HG03060 (cell line): ENCODE results near the gene IP6K1.
"Not testable (repeated sequence)": the region's sequence is repeated elsewhere in the genome, so short reads cannot be mapped to it uniquely, and the experiment has no call there.

Source experiments
- ATAC-seq: cut with Tn5 transposase; IDR thresholded peaks from one replicate; pipeline ENCODE4 v1.9.1; 2021; ENCODE audit warnings: low read depth, moderate number of reproducible peaks; ENCODE audit not compliant: unreplicated experiment

The IP6K1 gene

DNA sequence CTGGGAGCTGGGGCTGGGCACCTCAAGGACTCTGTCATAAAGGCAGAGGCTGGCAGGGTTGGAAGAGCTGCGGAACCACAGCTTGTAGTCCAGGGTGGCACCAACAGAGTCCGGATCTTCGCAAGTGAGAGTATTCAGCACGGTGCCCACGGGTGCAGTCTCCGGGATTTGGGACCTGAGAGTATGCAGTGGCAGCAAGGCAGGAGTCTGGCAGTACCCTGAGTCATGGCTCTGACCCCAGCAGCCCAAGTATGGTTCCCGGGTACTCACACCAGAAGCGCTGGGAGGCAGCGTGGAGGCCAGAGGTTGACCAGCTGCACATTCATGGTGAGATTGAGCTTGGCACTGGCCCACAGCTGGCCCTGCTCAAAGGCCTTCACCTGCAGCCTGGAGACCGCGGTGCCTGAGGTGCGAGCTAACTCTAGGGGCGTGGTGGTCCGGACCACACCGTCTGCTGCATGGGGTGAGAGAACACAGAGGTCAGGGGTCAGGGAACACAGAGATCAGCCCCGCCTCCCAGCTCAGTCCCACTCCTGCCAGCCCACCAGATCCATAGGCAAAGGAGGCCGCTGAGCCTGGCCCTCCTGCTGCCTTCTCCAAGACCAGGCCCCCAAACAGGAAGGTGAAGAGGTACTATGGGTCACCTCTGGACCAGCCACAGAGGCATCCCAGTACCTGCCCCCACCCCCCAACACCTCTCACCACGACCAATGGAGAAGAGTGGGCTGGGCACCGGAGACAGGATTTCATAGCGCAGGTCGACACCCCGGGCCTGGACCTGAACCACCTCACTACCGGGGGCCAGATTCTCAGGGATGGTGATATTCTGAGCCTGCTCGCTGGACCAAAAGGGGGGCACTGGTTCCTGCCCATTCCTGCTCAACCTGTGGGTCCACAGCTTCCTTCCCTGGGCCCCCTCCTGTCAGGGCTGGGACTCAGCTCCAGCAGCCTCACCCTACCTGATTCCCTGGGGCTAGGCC lies 8.9 kb upstream of the IP6K1 start:
- no peak for ATAC-seq

DNA sequence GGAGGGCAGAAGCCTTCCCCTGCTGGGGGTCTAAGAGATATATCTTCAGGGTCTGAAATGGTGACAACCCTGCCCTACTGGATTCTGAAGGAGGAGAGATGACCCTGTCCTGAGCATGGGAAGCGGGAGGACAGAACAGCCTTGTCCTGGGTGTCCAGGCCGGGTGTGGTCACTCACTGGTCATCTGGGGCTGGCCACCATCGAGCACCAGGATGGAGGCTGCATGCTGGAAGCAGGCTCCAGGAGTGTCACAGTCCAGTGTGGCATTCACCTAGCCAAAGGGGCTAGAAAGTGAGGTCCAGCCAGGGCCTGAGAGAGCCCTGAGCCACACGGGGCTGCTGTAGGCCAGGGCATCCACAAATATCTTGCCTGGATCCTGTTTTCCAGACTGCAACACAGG lies 8.1 kb upstream of the IP6K1 start:
- no peak for ATAC-seq

DNA sequence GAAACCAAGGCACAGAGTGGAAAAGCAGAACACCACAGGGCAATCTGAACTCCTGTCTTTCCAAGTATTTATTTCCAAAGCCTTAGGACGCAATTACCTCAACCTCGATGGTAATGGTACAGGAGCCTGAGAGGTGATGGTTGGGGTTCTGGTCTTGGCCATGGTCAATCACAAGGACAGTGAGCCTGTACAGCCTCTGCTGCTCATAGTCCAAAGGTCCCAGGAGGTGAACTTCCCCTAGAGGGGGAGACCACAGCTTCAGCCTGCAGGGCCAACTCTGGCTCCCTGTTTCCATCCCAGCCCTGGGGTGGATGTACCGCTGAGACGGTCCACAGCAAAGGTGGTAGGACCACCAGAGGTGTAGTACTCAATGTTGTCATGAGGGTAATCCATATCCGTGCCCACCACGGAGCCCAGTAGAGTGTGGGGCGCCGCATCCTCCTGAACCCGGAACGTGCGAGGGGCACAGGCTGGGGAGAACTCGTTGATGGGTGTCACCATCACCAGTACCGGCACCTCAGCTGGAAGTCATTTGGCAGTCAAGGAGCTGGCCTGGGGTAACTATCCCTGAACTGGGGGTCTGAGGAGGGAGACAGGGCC lies 7.2 kb upstream of the IP6K1 start:
- no peak for ATAC-seq

DNA sequence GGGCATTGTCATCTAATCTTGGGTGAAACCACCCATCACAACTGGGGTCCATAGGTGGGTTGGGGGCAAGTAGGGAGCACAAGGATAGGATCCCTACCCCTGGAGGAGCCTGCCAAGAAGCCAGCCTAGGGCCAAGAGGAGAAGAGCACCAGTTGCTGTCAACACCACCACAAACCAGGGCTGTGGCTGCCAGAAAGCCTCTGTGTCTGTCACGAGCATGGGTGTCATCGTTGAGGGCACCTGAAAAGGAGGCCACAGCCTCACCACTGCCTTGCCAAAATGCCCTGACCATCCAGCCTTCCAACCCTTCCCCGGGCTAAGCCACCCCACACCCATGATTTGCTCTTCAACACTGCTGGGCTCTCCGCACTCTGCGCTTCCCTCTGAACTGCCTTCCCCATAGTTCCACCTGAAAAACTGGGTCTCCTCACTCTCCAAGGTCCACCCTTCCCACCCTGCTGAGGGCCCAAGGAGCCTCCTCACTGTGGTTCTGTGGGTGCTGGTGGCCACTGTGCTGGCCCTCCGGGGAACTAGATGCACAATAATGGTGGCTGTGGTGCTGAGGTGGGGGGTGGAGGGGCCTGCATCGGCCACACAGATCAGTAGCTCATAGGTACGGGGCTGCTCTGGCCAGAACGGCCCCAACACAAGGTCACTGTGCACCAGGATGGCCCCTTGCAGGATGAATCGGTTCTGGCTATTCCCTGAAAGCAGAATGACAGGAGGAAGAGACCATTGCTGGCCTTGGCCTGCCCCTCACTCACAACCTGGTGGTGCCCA lies 6.2 kb upstream of the IP6K1 start:
- ATAC-seq, result no peak

DNA sequence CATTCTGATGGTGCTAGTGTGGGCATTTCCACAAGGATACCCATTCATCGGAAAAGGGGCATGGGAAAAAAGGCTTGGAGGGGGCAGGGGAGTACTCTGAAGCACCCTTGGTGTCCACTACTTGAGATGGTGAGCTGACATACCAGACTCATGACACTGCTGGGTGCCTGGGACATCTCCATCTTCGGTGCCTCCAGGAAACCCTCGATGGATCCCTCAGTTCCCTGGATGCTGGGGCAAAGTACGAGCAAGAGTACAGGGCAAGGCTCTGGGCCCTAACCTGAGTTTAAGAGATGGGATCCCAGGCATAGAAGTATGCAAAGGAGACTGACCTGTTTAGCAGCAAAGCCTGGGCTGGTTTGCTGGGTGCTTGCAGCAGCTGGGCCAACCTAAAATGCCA lies 5.2 kb upstream of the IP6K1 start:
- no peak for ATAC-seq

DNA sequence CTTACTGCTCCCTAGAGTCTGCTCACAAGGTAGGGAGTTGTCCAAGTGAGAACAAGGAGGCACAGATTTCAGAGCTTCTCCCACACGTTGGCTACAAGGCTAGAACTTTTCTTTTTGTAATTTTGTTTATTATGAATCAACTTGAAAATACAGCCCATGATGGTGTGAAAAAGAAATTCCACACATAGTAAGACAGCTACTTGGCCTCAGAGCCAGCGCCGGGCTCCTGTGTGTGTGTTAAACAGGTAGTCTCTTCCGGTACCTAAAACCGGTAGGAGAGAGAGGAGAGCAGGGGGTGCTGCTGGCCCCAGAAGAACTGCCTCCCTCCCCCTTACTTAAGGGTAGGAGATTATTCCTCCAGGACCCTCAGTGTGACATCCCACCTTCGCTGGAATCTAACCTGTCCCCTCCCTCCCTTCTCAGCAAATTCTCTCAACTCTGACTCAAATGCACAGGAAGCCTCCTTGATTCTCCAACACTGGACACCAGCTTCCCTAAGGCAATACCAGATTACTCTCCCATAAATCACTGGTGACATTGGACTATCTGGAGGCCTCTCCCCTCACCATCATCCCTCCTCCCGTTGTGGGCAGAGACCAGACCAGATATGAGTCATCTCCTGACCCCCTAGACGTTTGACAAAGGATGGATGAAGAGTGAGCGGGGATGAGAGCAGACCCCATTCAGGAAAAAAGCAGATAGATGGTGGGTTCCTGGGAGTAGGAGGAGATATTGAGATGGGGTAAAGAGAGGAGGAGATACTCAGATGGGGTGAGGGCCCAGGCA lies 4.5 kb upstream of the IP6K1 start:
- ATAC-seq, result no peak

DNA sequence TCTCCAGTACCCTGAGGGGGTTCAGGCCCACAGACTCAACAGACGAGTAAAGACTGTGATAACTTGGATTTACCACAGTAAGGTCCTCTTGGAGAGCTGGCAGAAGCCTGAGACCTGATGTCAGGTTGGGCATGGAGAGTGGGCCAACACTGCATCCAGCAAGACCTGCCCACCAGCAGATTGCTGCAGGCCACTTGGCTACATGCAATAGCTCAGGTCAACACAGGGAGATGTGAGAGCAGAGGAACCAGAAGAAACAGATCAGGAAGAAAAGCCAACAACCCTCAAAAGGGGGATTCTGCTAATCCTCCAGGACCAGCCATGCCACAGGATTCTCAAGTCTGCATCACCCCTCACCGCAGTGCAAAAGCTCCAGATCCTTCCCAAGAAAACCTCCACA lies 1.7 kb upstream of the IP6K1 start:
- ATAC-seq, result no peak

DNA sequence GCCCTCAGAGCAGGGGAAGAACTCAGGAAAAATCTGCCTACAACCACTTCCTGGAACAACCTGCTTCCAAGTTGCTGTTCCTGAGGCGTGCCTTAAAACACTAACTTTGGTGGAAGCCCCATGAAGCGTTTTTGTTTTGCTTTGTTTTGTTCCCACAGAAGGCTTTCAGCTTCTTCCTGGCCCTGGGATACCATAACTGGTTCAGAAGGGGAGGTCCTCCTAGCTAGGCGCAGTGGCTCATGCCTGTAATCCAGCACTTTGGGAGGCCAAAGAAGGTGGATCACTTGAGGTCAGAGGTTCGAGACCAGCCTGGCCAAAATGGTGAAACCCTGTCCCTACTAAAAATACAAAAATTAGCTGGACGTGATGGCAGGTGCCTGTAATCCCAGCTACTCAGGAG lies 1.2 kb upstream of the IP6K1 start:
- no peak for ATAC-seq

DNA sequence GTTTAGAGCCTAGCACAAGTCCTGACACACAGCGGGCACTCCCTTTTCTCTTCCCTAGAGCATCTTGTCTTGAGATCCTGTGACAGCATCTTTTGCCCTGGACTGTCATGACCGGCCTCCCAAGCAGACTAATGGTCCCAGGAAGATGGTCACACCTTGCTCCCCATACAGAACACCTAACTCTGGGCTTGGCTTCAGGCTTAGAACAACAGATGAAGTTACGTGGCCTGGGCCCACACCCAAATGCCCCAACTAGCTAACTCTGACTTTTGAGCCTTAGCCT lies 781 bp upstream of the IP6K1 start:
- no peak for ATAC-seq

DNA sequence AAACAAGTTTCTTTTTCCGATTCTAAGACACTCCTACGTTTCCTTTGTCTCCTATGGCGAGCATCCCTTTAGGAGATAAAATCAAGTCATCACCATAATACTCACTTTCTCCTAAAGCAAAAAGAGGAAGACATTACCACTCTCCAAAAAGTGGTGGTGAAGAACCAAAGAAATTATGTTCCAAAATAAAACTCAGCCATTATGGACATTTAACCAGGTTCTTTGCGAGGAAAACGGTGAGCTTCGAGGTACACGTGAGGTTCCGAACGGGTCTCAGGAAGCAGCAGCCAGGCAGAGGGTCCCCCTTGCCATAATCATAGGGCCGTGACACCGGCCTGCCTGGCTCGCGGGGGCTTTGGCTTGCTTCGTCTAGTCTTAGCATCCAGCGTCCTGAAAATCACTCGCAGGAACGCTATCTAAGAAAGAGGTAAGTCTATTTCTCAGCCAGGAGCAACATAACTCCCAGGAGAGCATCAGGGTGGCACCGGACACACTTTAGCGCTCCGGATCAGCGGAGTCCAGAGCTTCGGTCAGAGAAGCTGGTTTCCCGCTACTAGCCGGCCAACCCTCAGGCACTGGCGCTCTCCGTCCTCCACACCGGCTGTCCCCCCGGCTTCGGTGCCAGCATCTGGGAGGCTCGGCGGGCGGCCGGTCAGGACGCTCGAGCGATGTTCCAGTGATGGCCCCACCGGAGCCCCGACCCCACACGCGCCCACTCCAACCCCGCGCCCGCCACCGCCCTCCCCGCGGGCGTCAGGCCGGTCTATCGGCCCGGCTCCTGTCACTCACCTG lies 581 bp downstream of the IP6K1 start:
- ATAC-seq, result peak; percentile 8

DNA sequence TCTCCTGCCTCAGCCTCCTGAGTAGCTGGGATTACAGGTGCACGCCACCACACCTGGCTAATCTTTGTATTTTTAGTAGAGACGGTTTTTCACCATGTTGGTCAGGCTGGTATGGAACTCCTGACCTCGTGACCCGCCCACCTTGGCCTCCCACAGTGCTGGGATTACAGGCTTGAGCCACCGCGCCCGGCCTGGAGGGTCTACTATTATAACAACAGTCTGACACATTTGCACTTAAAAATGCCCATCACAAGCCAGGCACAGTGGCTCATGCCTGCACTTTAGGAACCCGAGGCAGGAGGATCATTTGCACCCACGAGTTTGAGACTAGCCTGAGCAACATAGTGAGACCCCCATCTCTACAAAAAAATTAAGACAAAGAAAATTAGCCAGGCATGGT lies 4.1 kb downstream of the IP6K1 start:
- ATAC-seq, result not testable (repeated sequence)

DNA sequence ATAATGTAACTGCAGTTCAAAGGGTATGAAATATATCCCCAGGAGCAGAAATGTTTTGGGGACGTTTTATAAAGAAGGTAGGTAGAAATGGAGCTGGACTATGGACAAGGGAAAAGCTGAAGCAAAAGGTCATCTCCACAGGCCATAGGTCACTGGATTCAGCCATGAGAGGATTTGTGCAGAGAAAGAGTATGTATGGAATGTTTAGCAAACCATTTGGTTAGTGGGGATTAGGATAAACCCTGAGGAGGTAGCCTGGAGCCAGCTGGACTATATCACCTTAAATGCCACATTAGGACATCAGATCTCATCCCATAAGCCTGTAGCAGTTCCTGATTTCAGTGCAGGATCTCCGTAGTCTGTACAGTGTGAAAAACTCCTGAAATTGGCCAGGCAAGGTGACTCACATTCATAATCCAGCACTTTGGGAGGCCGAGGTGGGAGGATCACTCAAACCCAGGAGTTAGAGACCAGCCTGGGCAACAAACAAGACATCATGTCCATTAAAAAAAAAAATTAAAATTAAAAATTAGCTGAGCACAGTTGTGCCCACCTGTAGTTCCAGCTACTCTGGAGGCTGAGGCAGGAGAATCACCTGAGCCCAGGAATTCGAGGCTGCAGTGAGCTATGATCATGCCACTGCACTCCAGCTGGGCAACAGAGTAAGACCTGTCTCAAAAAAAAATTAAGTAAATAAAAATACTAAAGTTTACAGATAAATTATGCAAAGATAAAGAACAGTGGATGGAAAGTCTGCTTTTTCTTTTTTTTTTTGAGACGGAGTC lies 4.7 kb downstream of the IP6K1 start:
- no peak for ATAC-seq

DNA sequence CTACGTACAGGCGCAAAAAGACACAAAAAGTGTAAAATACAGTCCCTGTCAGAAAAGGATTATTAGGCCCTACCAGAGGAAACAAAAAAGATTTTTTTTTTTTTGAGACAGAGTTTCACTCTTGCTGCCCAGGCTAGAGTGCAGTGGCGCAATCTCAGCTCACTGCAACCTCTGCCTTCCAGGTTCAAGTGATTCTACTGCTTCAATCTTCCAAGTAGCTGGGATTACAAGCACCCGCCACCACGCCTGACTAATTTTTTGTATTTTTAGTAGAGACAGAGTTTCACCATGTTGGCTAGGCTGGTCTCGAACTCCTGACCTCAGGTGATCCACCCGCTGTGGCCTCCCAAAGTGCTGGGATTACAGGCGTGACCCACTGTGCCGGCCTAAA lies 5.4 kb downstream of the IP6K1 start:
- ATAC-seq, result not testable (repeated sequence)

DNA sequence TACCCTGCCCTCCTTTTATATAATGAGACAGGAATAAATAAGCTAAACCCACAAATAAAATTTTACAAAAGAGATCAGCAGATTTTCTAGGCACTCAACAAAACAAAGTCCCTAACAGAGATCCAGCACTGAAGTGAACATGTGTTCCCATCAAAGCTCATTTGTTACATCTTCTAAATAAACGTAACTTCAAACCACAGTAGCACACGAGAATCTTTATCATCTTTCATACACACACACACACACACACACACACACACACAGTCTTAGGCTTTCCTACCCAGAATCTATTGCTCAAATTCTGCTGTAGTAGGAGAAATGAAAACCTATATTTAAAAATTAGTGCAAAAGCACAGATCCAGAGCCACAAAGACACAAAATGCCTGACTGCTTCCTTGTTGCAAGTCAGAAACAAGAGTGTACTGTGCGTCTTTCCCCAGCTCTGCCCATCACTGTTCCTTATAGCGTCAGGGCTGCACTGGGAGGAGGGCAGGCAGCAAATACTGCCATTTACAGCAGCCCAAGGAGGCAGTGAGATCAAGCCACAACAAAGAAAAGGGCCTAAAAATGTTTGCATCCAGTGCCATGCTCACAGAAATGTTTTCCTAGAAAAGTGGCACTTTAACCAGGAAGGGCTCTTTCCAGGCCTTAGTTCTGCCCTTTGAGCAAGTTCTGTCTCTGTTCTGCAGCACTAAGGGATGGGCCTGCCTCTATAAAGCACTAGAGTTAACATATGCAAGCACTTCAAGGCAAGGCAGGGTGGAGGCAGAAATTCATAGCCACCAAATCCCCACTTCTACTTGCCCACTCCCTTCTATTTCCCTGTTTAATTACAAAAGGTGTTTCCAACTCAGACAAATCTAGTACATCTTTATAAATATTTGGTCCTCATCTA lies 6.0 kb downstream of the IP6K1 start:
- ATAC-seq, result no peak

DNA sequence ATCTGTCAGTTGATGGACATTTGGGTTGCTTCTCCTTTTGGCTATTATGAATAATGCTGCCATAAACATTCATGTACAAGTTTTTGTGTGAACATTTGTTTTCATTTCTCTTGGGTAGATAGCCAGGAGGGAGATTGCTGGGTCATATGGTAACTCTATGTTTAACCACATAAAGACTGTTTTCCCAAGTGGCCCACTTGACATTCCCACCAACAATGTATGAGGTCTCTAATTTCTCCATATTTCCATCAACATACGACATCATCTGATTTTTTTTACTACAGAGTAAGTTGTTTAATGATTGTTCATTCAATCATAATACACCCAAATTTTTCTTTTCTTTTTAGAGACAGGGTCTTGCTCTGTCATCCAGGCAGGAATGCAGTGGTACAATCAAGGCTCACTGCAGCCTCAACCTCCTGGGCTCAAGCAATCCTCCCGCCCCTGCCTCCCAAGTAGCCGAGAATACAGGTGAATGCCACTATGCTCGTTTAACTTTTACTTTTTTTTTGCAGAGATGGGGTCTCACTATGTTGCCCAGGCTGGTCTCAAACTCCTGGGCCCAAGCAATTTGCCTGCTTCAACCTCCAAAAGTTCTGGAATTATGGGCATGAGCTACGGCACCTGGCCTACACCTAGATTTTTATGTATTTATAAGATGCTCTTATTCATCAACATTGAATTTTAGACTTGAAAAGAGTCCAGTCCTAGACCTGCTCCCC lies 6.8 kb downstream of the IP6K1 start:
- ATAC-seq, result no peak

DNA sequence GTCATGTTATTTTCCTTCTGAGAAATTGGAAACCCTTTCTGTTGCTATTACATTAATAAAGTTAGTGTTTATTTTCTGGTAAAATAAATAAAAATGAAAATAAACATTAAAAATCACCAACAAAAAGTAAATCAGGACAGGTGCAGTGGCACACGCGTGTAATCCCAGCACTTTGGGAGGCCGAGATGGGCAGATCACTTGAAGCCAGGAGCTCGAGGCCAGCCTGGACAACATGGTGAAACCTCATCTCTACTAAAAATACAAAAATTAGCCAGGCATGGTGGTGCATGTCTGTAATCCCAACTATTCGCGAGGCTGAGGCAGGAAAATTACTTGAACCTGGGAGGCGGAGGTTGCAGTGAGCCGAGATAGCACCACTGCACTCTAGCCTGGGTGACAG lies 10.2 kb downstream of the IP6K1 start:
- ATAC-seq, result not testable (repeated sequence)

DNA sequence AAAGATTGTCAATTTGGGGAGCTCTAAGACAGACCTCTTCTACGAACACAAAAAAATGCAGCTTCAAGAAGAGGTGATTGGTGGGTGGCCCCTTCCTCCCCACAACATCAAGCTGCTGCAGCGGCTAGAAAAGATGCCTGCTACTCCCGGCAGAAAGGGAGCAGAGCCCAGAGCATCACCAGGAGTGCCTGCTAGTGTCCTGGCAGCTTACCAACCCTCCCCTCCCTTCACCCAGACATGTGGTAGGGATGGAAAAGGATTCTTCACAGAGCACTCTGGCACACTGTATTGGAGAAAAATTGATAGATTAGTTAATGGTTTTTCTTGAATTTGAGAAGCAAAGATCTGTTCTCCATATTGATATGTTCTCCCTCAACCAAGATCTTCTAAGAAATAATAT lies 10.8 kb downstream of the IP6K1 start:
- ATAC-seq, result no peak

DNA sequence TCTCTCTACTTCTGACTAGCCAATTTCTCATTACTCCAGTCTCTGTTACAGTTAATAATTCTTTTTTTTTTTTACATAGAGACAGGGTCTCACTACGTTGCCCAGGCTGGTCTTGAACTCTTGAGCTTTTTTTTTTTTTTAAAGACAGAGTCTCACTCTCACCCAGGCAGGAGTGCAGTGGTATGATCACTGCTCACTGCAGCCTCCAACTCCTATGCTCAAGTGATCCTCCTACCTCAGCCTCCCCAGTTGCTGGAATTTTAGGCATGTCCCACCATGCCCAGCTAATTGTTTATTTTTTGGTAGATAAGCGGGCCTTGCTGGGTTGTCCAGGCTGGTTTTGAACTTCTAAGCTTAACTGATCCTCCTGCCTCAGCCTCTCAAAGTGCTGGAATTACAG lies 13.6 kb downstream of the IP6K1 start:
- ATAC-seq, result no peak
